Naive thymus-derived CD4-positive, alpha-beta T cell (primary cell): ENCODE results near the gene NDUFV2. TPM values are rescaled to one million over a fixed set of nuclear protein-coding genes. Genes with fewer than 3 reads are reported as not detected.

Source experiments
- ATAC-seq: fragments of 150-1000 bp; cut with Tn5 transposase; 2 replicates; pipeline ENCODE4 v1.10.0; 2021; ENCODE audit warnings: mild to moderate bottlenecking, moderate library complexity
- CTCF ChIA-PET: fragments of 350-600 bp; sonication (Branson Sonifier 250); formaldehyde crosslinking; loops from one replicate; lab custom pipeline; 2021; ENCODE audit warnings: antibody characterized with exemption; lab: Charles Lee
- POLR2A ChIA-PET: fragments of 350-600 bp; sonication (Branson Sonifier 250); formaldehyde crosslinking; loops from one replicate; lab custom pipeline; 2021; ENCODE audit warnings: antibody characterized with exemption, inconsistent platforms; lab: Charles Lee
- DNase-seq, 9 donors: peaks; one replicate each; pipeline versions ENCODE4 v3.0.0 to v3.0.0-alpha.2; 2020 to 2022; ENCODE audit warnings: mixed read lengths in 1 of 9
- H3K27ac ChIP-seq: one replicate; pipeline ENCODE4 v1.7.0; 2013; ENCODE audit warnings: mild to moderate bottlenecking, low read depth, low read length, moderate library complexity
- H3K27me3 ChIP-seq, 2 donors: one replicate each; pipeline ENCODE4 v1.7.0; 2013; ENCODE audit warnings: low read length in 2 of 2, mild to moderate bottlenecking in 2 of 2, moderate library complexity in 2 of 2; ENCODE audit not compliant: control insufficient read depth in 2 of 2, insufficient read depth in 2 of 2
- H3K36me3 ChIP-seq, 3 experiments: 1 replicate in 2 of 3; 2 replicates in 1 of 3; pipeline ENCODE4 v1.7.0; 2013; ENCODE audit warnings: low read length in 3 of 3, mild to moderate bottlenecking in 3 of 3, moderate library complexity in 1 of 3; ENCODE audit not compliant: insufficient read depth in 3 of 3, control insufficient read depth in 2 of 3
- H3K4me1 ChIP-seq, 2 donors: one replicate each; pipeline ENCODE4 v1.7.0; 2013; ENCODE audit warnings: low read length in 2 of 2, mild to moderate bottlenecking in 2 of 2, moderate library complexity in 1 of 2; ENCODE audit not compliant: control insufficient read depth in 2 of 2, insufficient read depth in 2 of 2
- H3K4me3 ChIP-seq: 2 replicates; pipeline ENCODE4 v1.7.0; 2013; ENCODE audit warnings: mild to moderate bottlenecking, low read length
- H3K9me3 ChIP-seq, 3 experiments: 1 replicate in 2 of 3; 2 replicates in 1 of 3; pipeline ENCODE4 v1.7.0; 2013; ENCODE audit warnings: low read length in 3 of 3; ENCODE audit not compliant: control insufficient read depth in 2 of 3
- H3K27ac Mint-ChIP-seq, 9 donors: one replicate each; pipeline ENCODE4 v1.8.0; 2020 to 2022; ENCODE audit warnings: mixed read lengths in 9 of 9, mild to moderate bottlenecking in 8 of 9, moderate library complexity in 5 of 9, inconsistent platforms in 2 of 9
- H3K27me3 Mint-ChIP-seq, 5 donors: one replicate each; pipeline ENCODE4 v1.8.0; 2021 to 2022; ENCODE audit warnings: mixed read lengths in 5 of 5, mild to moderate bottlenecking in 1 of 5
- H3K36me3 Mint-ChIP-seq, 5 donors: one replicate each; pipeline ENCODE4 v1.8.0; 2020 to 2022; ENCODE audit warnings: mixed read lengths in 5 of 5, mild to moderate bottlenecking in 3 of 5, inconsistent platforms in 1 of 5
- H3K4me1 Mint-ChIP-seq, 7 donors: one replicate each; pipeline ENCODE4 v1.8.0; 2020 to 2022; ENCODE audit warnings: mixed read lengths in 7 of 7, mild to moderate bottlenecking in 3 of 7, inconsistent platforms in 1 of 7
- H3K4me3 Mint-ChIP-seq, 10 donors: one replicate each; pipeline ENCODE4 v1.8.0; 2020 to 2022; ENCODE audit warnings: mild to moderate bottlenecking in 10 of 10, mixed read lengths in 10 of 10, moderate library complexity in 6 of 10, inconsistent platforms in 2 of 10
- H3K9me3 Mint-ChIP-seq, 11 donors: one replicate each; pipeline ENCODE4 v1.8.0; 2020 to 2022; ENCODE audit warnings: mixed read lengths in 11 of 11, mild to moderate bottlenecking in 4 of 11, inconsistent platforms in 1 of 11, moderate library complexity in 1 of 11
- intact Hi-C, 2 donors: fragments of 100-400 bp; cut with micrococcal nuclease; formaldehyde crosslinking; loops; one replicate each; pipeline ENCODE4 v1.15.1; 2023
- polyA plus RNA-seq, 2 donors: library from polyadenylated mRNA; unstranded; fragments of 300-500 nt; fragmentation: Illumina TruSeq; gene quantifications; one replicate each; pipeline ENCODE4 v1.2.3, GENCODE V29; 2021
- total RNA-seq, 6 experiments: library from RNA in 5 of 6; stranded (reverse) in 5 of 6; gene quantifications; 1 replicate in 5 of 6; 2 replicates in 1 of 6; pipeline ENCODE4 v1.2.3 and lab custom pipeline; 2021 to 2026

The NDUFV2 gene
- total and polyA plus RNA-seq, 7 experiments from 2014 or later, result 127 to 198 (median 171) TPM

DNA sequence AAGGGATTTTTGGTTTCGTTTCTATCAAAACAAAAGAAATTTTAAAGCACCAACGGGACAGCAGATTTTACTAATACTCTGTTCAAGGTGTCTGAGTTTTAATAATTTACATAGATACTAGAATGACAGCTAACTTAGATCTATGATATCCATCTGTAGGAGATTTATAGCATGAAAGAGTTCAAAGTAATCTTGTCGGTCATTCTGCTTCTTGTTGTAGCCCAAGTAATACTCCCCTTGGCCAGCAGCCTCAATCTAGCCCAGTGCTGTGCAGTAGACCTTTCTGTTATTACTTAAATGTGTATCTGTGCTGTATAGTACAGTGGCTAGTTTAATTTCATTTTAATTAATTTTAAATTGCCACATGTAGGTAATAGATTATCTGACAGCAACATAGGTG is 78.8 kb downstream of the NDUFV2 start:
- intact Hi-C loops, result no loop called here
- no peak overlapping the region for H3K4me3 ChIP-seq
- ChIA-PET CTCF (no interaction called here), POLR2A (no interaction called here)
- peak overlapping the region in 4 of 9 donors; percentile 19 to 60 (median 30) for H3K27ac Mint-ChIP-seq
- peak overlapping the region in 1 of 10 donors; percentile 4 for H3K4me3 Mint-ChIP-seq
- peaks cover 35 to 95% (median 87%) of the 10 kb centered on the region in 7 donors for H3K4me1 Mint-ChIP-seq
- ATAC-seq (no peak), DNase-seq (no peak)
- no peaks in the 10 kb centered on the region for H3K9me3 ChIP-seq
- peaks cover 0 to under 1% (median 0%) of the 10 kb centered on the region in 3 experiments for H3K36me3 ChIP-seq
- no peak overlapping the region for H3K27ac ChIP-seq
- no peaks in the 10 kb centered on the region for H3K9me3 Mint-ChIP-seq
- H3K27me3 ChIP-seq, result no peaks in the 10 kb centered on the region
- H3K27me3 Mint-ChIP-seq, result no peaks in the 10 kb centered on the region
- H3K4me1 ChIP-seq, result peaks cover 15 to 21% of the 10 kb centered on the region in 2 donors
- peaks cover 0 to 51% (median 34%) of the 10 kb centered on the region in 5 donors for H3K36me3 Mint-ChIP-seq

DNA sequence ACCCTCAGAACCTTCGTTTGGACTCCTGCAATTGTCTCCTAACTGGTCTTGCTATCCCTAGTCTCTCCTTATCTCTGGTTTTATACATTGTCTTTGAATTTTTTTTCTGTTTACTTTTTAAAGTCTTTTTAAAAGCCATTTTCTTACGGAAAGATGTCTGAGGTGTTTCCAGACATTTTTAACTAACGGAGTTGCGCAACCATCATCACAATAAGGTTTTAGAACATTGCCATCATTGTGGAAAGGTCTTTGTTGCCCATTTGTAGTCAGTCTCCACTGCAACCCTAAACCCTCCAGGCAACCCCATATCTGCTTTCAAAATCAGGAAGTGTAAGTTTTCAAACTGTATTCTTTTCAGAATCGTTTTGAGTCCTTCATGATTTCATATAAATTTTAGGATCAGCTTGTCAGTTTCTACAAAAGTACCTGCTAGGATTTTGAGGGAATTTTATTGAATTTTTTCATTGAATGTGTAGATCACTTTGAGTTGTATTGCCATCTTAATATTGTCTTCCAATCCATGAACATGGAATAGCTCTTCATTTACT is 80.4 kb downstream of the NDUFV2 start:
- Histone ChIP-seq H3K27ac (no peak overlapping the region), H3K36me3 (peaks cover 0 to under 1% (median 0%) of the 10 kb centered on the region in 3 experiments), H3K27me3 (no peaks in the 10 kb centered on the region), H3K4me1 (peaks cover 12 to 15% of the 10 kb centered on the region in 2 donors), H3K9me3 (no peaks in the 10 kb centered on the region), H3K4me3 (no peak overlapping the region)
- peaks cover 31 to 85% (median 75%) of the 10 kb centered on the region in 7 donors for H3K4me1 Mint-ChIP-seq
- POLR2A ChIA-PET, result no interaction called here
- H3K27ac Mint-ChIP-seq, result peak overlapping the region in 7 of 9 donors; percentile 12 to 78 (median 60)
- no peak for DNase-seq
- intact Hi-C loops, result no loop called here
- CTCF ChIA-PET, result no interaction called here
- no peak overlapping the region for H3K4me3 Mint-ChIP-seq
- no peaks in the 10 kb centered on the region for H3K9me3 Mint-ChIP-seq
- H3K27me3 Mint-ChIP-seq, result no peaks in the 10 kb centered on the region
- peaks cover 0 to 52% (median 34%) of the 10 kb centered on the region in 5 donors for H3K36me3 Mint-ChIP-seq
- ATAC-seq, result no peak

Other genes starting within 250 kb of the NDUFV2 start
- 100 to 1,000 TPM in 4 of 5 experiments, 10 to 100 TPM in 1; 98.9 to 274 (median 204) TPM for gene ANKRD12, start 34.1 kb downstream of the NDUFV2 start, total RNA-seq
- 10 to 100 TPM; 48.7 to 90.0 TPM for gene ANKRD12, start 34.1 kb downstream of the NDUFV2 start, polyA plus RNA-seq
- 1 to 10 TPM; 2.4 to 7.6 (median 5.8) TPM for gene TWSG1, start 232.1 kb downstream of the NDUFV2 start, total RNA-seq
- 1 to 10 TPM; 3.9 to 5.0 TPM for gene TWSG1, start 232.1 kb downstream of the NDUFV2 start, polyA plus RNA-seq